Measurements from ENCODE around the gene PRTN3.

The PRTN3 gene

GRCh38 chr19:840519-841206 lies at the start of gene PRTN3:
Gene PRTN3, plus strand, starts transcription at chr19:840999. Its CDS starts 10 bp downstream, at chr19:841009.
- H3K4me3 ChIP-seq (ENCODE audit: low read length) = no peak within 1 kb of the TSS
- DNase-seq (ENCODE audit: low read depth) = no peak

GRCh38 chr19:791007-791566 lies 49.7 kb upstream of the PRTN3 start:
- no peak for TF ChIP-seq CTCF (conservative IDR thresholded peaks at IDR 0.05; ENCODE audit: low read length)
- no peak for DNase-seq (ENCODE audit: low read depth)
- no peak overlapping the region for H3K4me3 ChIP-seq (ENCODE audit: low read length)

More at GRCh38 chr19:840519-841206, at the start of gene PRTN3:
- TF ChIP-seq CTCF (conservative IDR thresholded peaks at IDR 0.05; ENCODE audit: low read length) = no peak

GRCh38 chr19:791567-792305 lies 49.1 kb upstream of the PRTN3 start:
- H3K4me3 ChIP-seq (ENCODE audit: low read length) = no peak overlapping the region
- no peak for DNase-seq (ENCODE audit: low read depth)
- TF ChIP-seq CTCF (conservative IDR thresholded peaks at IDR 0.05; ENCODE audit: low read length) = no peak

- no peak for DNase-seq (ENCODE audit: low read depth)
- H3K4me3 ChIP-seq (ENCODE audit: low read length) = no peak overlapping the region
- no peak for TF ChIP-seq CTCF (conservative IDR thresholded peaks at IDR 0.05; ENCODE audit: low read length)
Measured at GRCh38 chr19:792306-792885, 48.4 kb upstream of the PRTN3 start.

- no peak for TF ChIP-seq CTCF (conservative IDR thresholded peaks at IDR 0.05; ENCODE audit: low read length)
- DNase-seq (ENCODE audit: low read depth) = no peak
- H3K4me3 ChIP-seq (ENCODE audit: low read length) = no peak overlapping the region
Measured at GRCh38 chr19:793806-794205, 47.0 kb upstream of the PRTN3 start.

- TF ChIP-seq CTCF (conservative IDR thresholded peaks at IDR 0.05; ENCODE audit: low read length) = no peak
- no peak overlapping the region for H3K4me3 ChIP-seq (ENCODE audit: low read length)
- DNase-seq (ENCODE audit: low read depth) = no peak
Measured at GRCh38 chr19:795073-795611, 45.7 kb upstream of the PRTN3 start.

Measured in AG10803 (cell line).